Measurements from ENCODE around the gene SDHAF3.

The SDHAF3 gene

GRCh38 chr7:97117372-97118188 lies at the start of gene SDHAF3 (continued):
- TF ChIP-seq REST (tag by site-specific recombination; IDR thresholded peaks at IDR 0.05) (no peak), KLF8 (tag by site-specific recombination; IDR thresholded peaks at IDR 0.05) (peak; percentile 94), ZBTB1 (tag by site-specific recombination; IDR thresholded peaks at IDR 0.05) (peak; percentile 80; the same call in 1 of the 2 replicates), ZNF785 (tag by site-specific recombination; IDR thresholded peaks at IDR 0.05) (no peak), ZBTB8A (tag by site-specific recombination; IDR thresholded peaks at IDR 0.05) (peak; percentile 70), ZNF214 (tag by site-specific recombination; IDR thresholded peaks at IDR 0.05; ENCODE audit: borderline replicate concordance) (no peak), ZNF529 (tag by site-specific recombination; IDR thresholded peaks at IDR 0.05; ENCODE audit: insufficient replicate concordance) (no peak), ZNF48 (tag by site-specific recombination; IDR thresholded peaks at IDR 0.05) (no peak), ZNF707 (tag by site-specific recombination; IDR thresholded peaks at IDR 0.05) (no peak), FEZF1 (tag by site-specific recombination; IDR thresholded peaks at IDR 0.05) (no peak; the same call in 1 of the 2 replicates), ZNF791 (tag by site-specific recombination; IDR thresholded peaks at IDR 0.05) (no peak), ZNF580 (tag by site-specific recombination; IDR thresholded peaks at IDR 0.05) (peak; percentile 98), ZNF266 (tag by site-specific recombination; IDR thresholded peaks at IDR 0.05; ENCODE audit: low read depth) (no peak), ZNF704 (tag by site-specific recombination; IDR thresholded peaks at IDR 0.05) (no peak), GLIS2 (tag by site-specific recombination; IDR thresholded peaks at IDR 0.05) (peak; percentile 51; the same call in 1 of the 2 replicates), PBX3 (CRISPR knock-in tag; IDR thresholded peaks at IDR 0.05) (no peak), ZBTB20 (tag by site-specific recombination; IDR thresholded peaks at IDR 0.05) (peak; percentile 79; the same call in 1 of the 2 replicates), ZNF19 (tag by site-specific recombination; IDR thresholded peaks at IDR 0.05; ENCODE audit: low read depth) (no peak), GFI1B (tag by site-specific recombination; IDR thresholded peaks at IDR 0.05) (no peak), ZNF510 (tag by site-specific recombination; IDR thresholded peaks at IDR 0.05; ENCODE audit: insufficient replicate concordance) (no peak), ZNF571 (tag by site-specific recombination; IDR thresholded peaks at IDR 0.05) (no peak), ZNF416 (tag by site-specific recombination; IDR thresholded peaks at IDR 0.05) (no peak), KLF7 (tag by site-specific recombination; IDR thresholded peaks at IDR 0.05; ENCODE audit: borderline replicate concordance) (peak; percentile 85; the same call in 1 of the 2 replicates), HOXC10 (CRISPR knock-in tag; IDR thresholded peaks at IDR 0.05) (no peak), KLF1 (tag by site-specific recombination; IDR thresholded peaks at IDR 0.05) (peak; percentile 84), HOXA7 (CRISPR knock-in tag; IDR thresholded peaks at IDR 0.05; ENCODE audit: borderline replicate concordance) (no peak), ZNF121 (tag by site-specific recombination; IDR thresholded peaks at IDR 0.05) (no peak), ZNF558 (tag by site-specific recombination; IDR thresholded peaks at IDR 0.05) (no peak; the same call in 1 of the 2 replicates), ZSCAN18 (tag by site-specific recombination; IDR thresholded peaks at IDR 0.05) (no peak), ZNF830 (tag by site-specific recombination; IDR thresholded peaks at IDR 0.05; ENCODE audit: low read depth) (no peak), PRDM4 (tag by site-specific recombination; IDR thresholded peaks at IDR 0.05) (no peak; the same call in 1 of the 2 replicates)

Measured in HEK293 (cell line).